HepG2 (cell line): ENCODE results near the gene ZNF3. TPM values are rescaled to one million over a fixed set of nuclear protein-coding genes. Genes with fewer than 3 reads are reported as not detected.
A peak's percentile ranks its signal among the peaks of the same experiment; 100 is the strongest.

ENCODE experiments used
- ARID3A ChIP-seq: IDR thresholded peaks from 2 replicates; pipeline ENCODE4 v1.6.1; 2012; ENCODE audit warnings: low read depth, low read length, improper control_type of control experiment
- ATF1 ChIP-seq: IDR thresholded peaks from 2 replicates; pipeline ENCODE4 v1.6.1; 2016; ENCODE audit warnings: mild to moderate bottlenecking, control low read depth
- CREB3 ChIP-seq: sonication (generic); formaldehyde crosslinking; IDR thresholded peaks from 2 replicates; pipeline ENCODE4 v1.5.0; 2020; ENCODE audit warnings: missing genetic modification reagents
- ELF4 ChIP-seq: sonication (generic); formaldehyde crosslinking; IDR thresholded peaks from 2 replicates; pipeline ENCODE4 v1.5.0; 2020; ENCODE audit warnings: missing genetic modification reagents, mild to moderate bottlenecking, moderate library complexity, borderline replicate concordance
- ESRRA ChIP-seq: sonication (generic); formaldehyde crosslinking; IDR thresholded peaks from 2 replicates; pipeline ENCODE4 v1.5.1; 2020; ENCODE audit warnings: mild to moderate bottlenecking, low read depth, missing genetic modification reagents
- FOXC1 ChIP-seq: sonication (generic); formaldehyde crosslinking; IDR thresholded peaks from 2 replicates; pipeline ENCODE4 v1.8.0; 2022; ENCODE audit warnings: mild to moderate bottlenecking, missing genetic modification reagents, borderline replicate concordance
- GPN1 ChIP-seq: sonication (generic); formaldehyde crosslinking; IDR thresholded peaks from 2 replicates; pipeline ENCODE4 v1.5.1; 2020; ENCODE audit warnings: missing genetic modification reagents, borderline replicate concordance
- IRF2 ChIP-seq: IDR thresholded peaks from 2 replicates; pipeline ENCODE4 v1.6.1; 2018; ENCODE audit warnings: missing genetic modification reagents, missing compliant biosample characterization
- MAZ ChIP-seq, 2 experiments: sonication (generic) in 1 of 2; formaldehyde crosslinking in 1 of 2; IDR thresholded peaks; 2 replicates each; pipeline versions ENCODE4 v1.5.0 to v1.6.1; 2012 to 2020; ENCODE audit warnings: low read depth in 2 of 2, mild to moderate bottlenecking in 2 of 2, borderline replicate concordance in 1 of 2, improper control_type of control experiment in 1 of 2, low read length in 1 of 2, missing genetic modification reagents in 1 of 2, moderate library complexity in 1 of 2
- PPARG ChIP-seq: conservative IDR thresholded peaks from 2 replicates; pipeline ENCODE4 v1.6.1; 2016; ENCODE audit warnings: missing biosample characterization, missing genetic modification reagents
- TAF1 ChIP-seq: sonication (generic); formaldehyde crosslinking; IDR thresholded peaks from 2 replicates; pipeline ENCODE4 v1.4.0; 2020; ENCODE audit warnings: missing genetic modification reagents
- TERF1 ChIP-seq: sonication (generic); formaldehyde crosslinking; IDR thresholded peaks from 2 replicates; pipeline ENCODE4 v1.8.0; 2022; ENCODE audit warnings: mild to moderate bottlenecking, missing genetic modification reagents, moderate library complexity
- ZFP91 ChIP-seq: sonication (generic); formaldehyde crosslinking; IDR thresholded peaks from 2 replicates; pipeline ENCODE4 v1.9.0; 2022; ENCODE audit warnings: missing genetic modification reagents, mild to moderate bottlenecking, borderline replicate concordance
- ZNF607 ChIP-seq: sonication (generic); formaldehyde crosslinking; IDR thresholded peaks from 2 replicates; pipeline ENCODE4 v1.5.1; 2020; ENCODE audit warnings: missing genetic modification reagents, mild to moderate bottlenecking, borderline replicate concordance
- ZNF710 ChIP-seq: sonication (generic); formaldehyde crosslinking; IDR thresholded peaks from 2 replicates; pipeline ENCODE4 v1.5.0; 2020; ENCODE audit warnings: mild to moderate bottlenecking, missing genetic modification reagents, borderline replicate concordance
- polyA plus RNA-seq, 8 experiments: library from polyadenylated mRNA; depleted of rRNA in 3 of 8; stranded (reverse) in 7 of 8; unstranded in 1 of 8; fragments of >200 nt; fragmentation: Illumina TruSeq in 4 of 8; extraction: Trizol in 4 of 8; gene quantifications; 2 replicates each; pipeline versions ENCODE4 v1.2.1 to v1.2.3, GENCODE V29; 2011 to 2016; ENCODE audit warnings: low read depth in 4 of 8, missing spikeins in 1 of 8, mixed read lengths in 1 of 8; ENCODE audit not compliant: insufficient read depth in 1 of 8
- total RNA-seq, 5 experiments: library from RNA; depleted of rRNA; stranded (reverse); fragments of >200 nt; fragmentation: Illumina TruSeq; extraction: Trizol; gene quantifications; 2 replicates each; pipeline ENCODE4 v1.2.3, GENCODE V29; 2016; ENCODE audit warnings: low read depth in 1 of 5

The ZNF3 gene
- total and polyA plus RNA-seq, 2 of the 13 experiments (the other 11 are each of a cell fraction or from before 2014, with no cell fraction given), result 33.7 to 56.9 TPM

- TF ChIP-seq ARID3A (no peak), GPN1 (CRISPR knock-in tag) (no peak), ESRRA (CRISPR knock-in tag) (no peak), CREB3 (no peak), ATF1 (CRISPR knock-in tag) (no peak), ELF4 (CRISPR knock-in tag) (no peak), FOXC1 (CRISPR knock-in tag) (no peak), TERF1 (CRISPR knock-in tag) (no peak), ZNF710 (CRISPR knock-in tag) (no peak), ZNF607 (peak; percentile 7; the same call in 1 of the 2 replicates), MAZ (IDR thresholded peaks at IDR 0.05; ENCODE audit: borderline replicate concordance, low read depth, low read length) (no peak), MAZ (CRISPR knock-in tag; IDR thresholded peaks at IDR 0.05; ENCODE audit: low read depth) (no peak), IRF2 (CRISPR knock-in tag) (no peak), PPARG (CRISPR knock-in tag) (no peak), TAF1 (no peak; the same call in 1 of the 2 replicates), ZFP91 (no peak; the same call in 1 of the 2 replicates)
These were observed 44.9 kb upstream of the ZNF3 start (continued) for GRCh38 chr7:100126239-100126930.
